Neural cell (in vitro differentiated cells): ENCODE measurements around the gene CACNA1C. TPM values are rescaled to one million over a fixed set of nuclear protein-coding genes. Genes with fewer than 3 reads are reported as not detected.
A peak's percentile ranks its signal among the peaks of the same experiment; 100 is the strongest.

Experiments used
- H2AFZ ChIP-seq: fragments of 200-600, 300-800 bp; sonication (generic), shearing (Covaris generic); 2 replicates; pipeline ENCODE4 v1.6.0; 2014; ENCODE audit warnings: low read depth, mild to moderate bottlenecking, antibody characterized with exemption, low read length, moderate library complexity
- H3F3A ChIP-seq: fragments of 200-600 bp; shearing (Covaris generic); 2 replicates; pipeline ENCODE4 v1.6.1; 2016; ENCODE audit warnings: mild to moderate bottlenecking, moderate library complexity, mixed read lengths, antibody characterized with exemption, low read length; ENCODE audit not compliant: insufficient read depth, poor library complexity, severe bottlenecking
- H3K27ac ChIP-seq: fragments of 200-600, 300-800 bp; sonication (generic), shearing (Covaris generic); 2 replicates; pipeline ENCODE4 v1.5.1; 2014; ENCODE audit warnings: mild to moderate bottlenecking, low read length, moderate library complexity
- H3K27me3 ChIP-seq: fragments of 300-800, 200-600 bp; sonication (generic), shearing (Covaris generic); 2 replicates; pipeline ENCODE4 v1.6.0; 2014; ENCODE audit warnings: mild to moderate bottlenecking, low read depth, low read length, moderate library complexity; ENCODE audit not compliant: insufficient read depth
- H3K36me3 ChIP-seq: fragments of 300-800, 200-600 bp; sonication (generic), shearing (Covaris generic); 2 replicates; pipeline ENCODE4 v1.5.1; 2014; ENCODE audit warnings: mild to moderate bottlenecking, antibody characterized with exemption, low read length, moderate library complexity; ENCODE audit not compliant: insufficient read depth
- H3K4me2 ChIP-seq: fragments of 300-800, 200-600 bp; sonication (generic), shearing (Covaris generic); 2 replicates; pipeline ENCODE4 v1.6.0; 2014; ENCODE audit warnings: mild to moderate bottlenecking, low read length
- H3K4me3 ChIP-seq: fragments of 300-800, 200-600 bp; sonication (generic), shearing (Covaris generic); 2 replicates; pipeline ENCODE4 v1.5.1; 2014; ENCODE audit warnings: mild to moderate bottlenecking, low read length, moderate library complexity
- H3K79me2 ChIP-seq: fragments of 200-600 bp; shearing (Covaris generic); replicated peaks from 2 replicates; pipeline ENCODE4 v1.6.0; 2014; ENCODE audit warnings: mild to moderate bottlenecking, low read length, moderate library complexity; ENCODE audit not compliant: insufficient read depth
- H3K9ac ChIP-seq: fragments of 300-800, 200-600 bp; sonication (generic), shearing (Covaris generic); 2 replicates; pipeline ENCODE4 v1.6.1; 2016; ENCODE audit warnings: mild to moderate bottlenecking, low read length, mixed read lengths
- H3K9me2 ChIP-seq: fragments of 200-600 bp; shearing (Covaris generic); 2 replicates; pipeline ENCODE4 v1.6.1; 2016; ENCODE audit warnings: mild to moderate bottlenecking, low read length, mixed read lengths; ENCODE audit not compliant: insufficient read depth
- H3K9me3 ChIP-seq: fragments of 200-600, 300-800 bp; sonication (generic), shearing (Covaris generic); 2 replicates; pipeline ENCODE4 v1.6.1; 2016; ENCODE audit warnings: mild to moderate bottlenecking, mixed run types, low read length, moderate library complexity, mixed read lengths
- H4K20me1 ChIP-seq: fragments of 200-600 bp; shearing (Covaris generic); 2 replicates; pipeline ENCODE4 v1.6.1; 2016; ENCODE audit warnings: mild to moderate bottlenecking, mixed run types; ENCODE audit not compliant: insufficient read depth
- CTCF ChIP-seq: fragments of 450-650 bp; IDR thresholded peaks from 2 replicates; pipeline ENCODE4 v1.5.1; 2014; ENCODE audit warnings: antibody characterized with exemption, mild to moderate bottlenecking, moderate library complexity; ENCODE audit not compliant: poor library complexity, severe bottlenecking
- EP300 ChIP-seq: fragments of 450-650 bp; conservative IDR thresholded peaks from 2 replicates; pipeline ENCODE4 v1.6.1; 2014; ENCODE audit warnings: antibody characterized with exemption, mild to moderate bottlenecking, moderate library complexity; ENCODE audit not compliant: poor library complexity, severe bottlenecking
- EZH2 ChIP-seq: fragments of 200-600, 300-800 bp; shearing (Covaris generic), sonication (generic); IDR thresholded peaks from 2 replicates; pipeline ENCODE4 v1.6.1; 2014; ENCODE audit warnings: antibody characterized with exemption, low read length, borderline replicate concordance, mild to moderate bottlenecking; ENCODE audit not compliant: insufficient read depth, poor library complexity, severe bottlenecking
- MXI1 ChIP-seq: fragments of 450-650 bp; conservative IDR thresholded peaks from 2 replicates; pipeline ENCODE4 v1.6.1; 2014; ENCODE audit warnings: antibody characterized with exemption, mild to moderate bottlenecking; ENCODE audit not compliant: poor library complexity, severe bottlenecking
- POLR2AphosphoS5 ChIP-seq: IDR thresholded peaks from 2 replicates; pipeline ENCODE4 v1.6.1; 2012
- RAD21 ChIP-seq: fragments of 450-650 bp; conservative IDR thresholded peaks from 2 replicates; pipeline ENCODE4 v1.6.1; 2014; ENCODE audit warnings: antibody characterized with exemption, mild to moderate bottlenecking, moderate library complexity
- REST ChIP-seq: IDR thresholded peaks from 2 replicates; pipeline ENCODE4 v1.6.1; 2012; ENCODE audit warnings: borderline replicate concordance
- SMC3 ChIP-seq: fragments of 450-650 bp; conservative IDR thresholded peaks from 2 replicates; pipeline ENCODE4 v1.6.1; 2014; ENCODE audit warnings: antibody characterized with exemption, mild to moderate bottlenecking, moderate library complexity; ENCODE audit not compliant: poor library complexity
- TAF1 ChIP-seq: IDR thresholded peaks from 2 replicates; pipeline ENCODE4 v1.6.1; 2012; ENCODE audit warnings: low read depth
- polyA plus RNA-seq: library from polyadenylated mRNA; depleted of rRNA; stranded (reverse); fragments of >200 nt; gene quantifications from 2 replicates; pipeline ENCODE4 v1.2.3, GENCODE V29; 2014

CACNA1C gene
- polyA plus RNA-seq, 1 donor from 2014 or later, result 9.7 TPM

GRCh38 chr12:2319737-2320506 is 267.1 kb downstream of the CACNA1C start:
- Histone ChIP-seq H3K9me2 (no peaks in the 10 kb centered on the region), H3K36me3 (no peaks in the 10 kb centered on the region), H3K79me2 (no peaks in the 10 kb centered on the region), H3K9ac (no peak overlapping the region), H3K4me3 (no peak overlapping the region), H3K27me3 (no peaks in the 10 kb centered on the region), H3K9me3 (no peaks in the 10 kb centered on the region), H3K4me2 (no peak overlapping the region), H4K20me1 (peaks cover 3% of the 10 kb centered on the region), H3F3A (no peaks in the 10 kb centered on the region), H3K27ac (no peak overlapping the region), H2AFZ (no peak overlapping the region)
- TF ChIP-seq REST (no peak), MXI1 (no peak), TAF1 (no peak), RAD21 (no peak), POLR2AphosphoS5 (no peak), SMC3 (no peak), EZH2 (no peak), EP300 (no peak), CTCF (no peak)

GRCh38 chr12:2320841-2321240 is 268.1 kb downstream of the CACNA1C start:
- Histone ChIP-seq H3K4me3 (no peak overlapping the region), H3K79me2 (no peaks in the 10 kb centered on the region), H3K4me2 (no peak overlapping the region), H3K9me3 (no peaks in the 10 kb centered on the region), H3K9ac (no peak overlapping the region), H3K9me2 (no peaks in the 10 kb centered on the region), H3F3A (no peaks in the 10 kb centered on the region), H3K27ac (no peak overlapping the region), H2AFZ (no peak overlapping the region), H3K27me3 (no peaks in the 10 kb centered on the region), H3K36me3 (no peaks in the 10 kb centered on the region), H4K20me1 (no peaks in the 10 kb centered on the region)
- TF ChIP-seq SMC3, result peak; percentile 30
- no peak for TF ChIP-seq EP300
- TF ChIP-seq POLR2AphosphoS5, result peak; percentile 81
